VCaP (cell line): Measurements from ENCODE around the gene FRA10AC1.

ENCODE experiments used
- H3K27ac ChIP-seq: fragments of 450-650 bp; 2 replicates; pipeline ENCODE4 v1.5.1; 2017
- CTCF ChIP-seq: fragments of 450-650 bp; conservative IDR thresholded peaks from 2 replicates; pipeline ENCODE4 v1.5.1; 2017; ENCODE audit warnings: mild to moderate bottlenecking, moderate library complexity

The FRA10AC1 gene

GRCh38 chr10:93667795-93668194 is 34.6 kb downstream of the FRA10AC1 start:
- no peak for TF ChIP-seq CTCF
- H3K27ac ChIP-seq: no peak overlapping the region

- no peak for TF ChIP-seq CTCF
Observed at GRCh38 chr10:93666030-93666429, 36.4 kb downstream of the FRA10AC1 start.

GRCh38 chr10:93657757-93658156 is 44.6 kb downstream of the FRA10AC1 start:
- TF ChIP-seq CTCF: no peak
- H3K27ac ChIP-seq: no peak overlapping the region

More at GRCh38 chr10:93666030-93666429, 36.4 kb downstream of the FRA10AC1 start:
- H3K27ac ChIP-seq: no peak overlapping the region

GRCh38 chr10:93656155-93656554 is 46.2 kb downstream of the FRA10AC1 start:
- H3K27ac ChIP-seq: no peak overlapping the region
- TF ChIP-seq CTCF: no peak

- no peak for TF ChIP-seq CTCF
- no peak overlapping the region for H3K27ac ChIP-seq
Observed at GRCh38 chr10:93654201-93654600, 48.2 kb downstream of the FRA10AC1 start.

GRCh38 chr10:93652857-93653256 is 49.5 kb downstream of the FRA10AC1 start:
- H3K27ac ChIP-seq: no peak overlapping the region
- no peak for TF ChIP-seq CTCF

- TF ChIP-seq CTCF: no peak
Observed at GRCh38 chr10:93639791-93640190, 62.6 kb downstream of the FRA10AC1 start.

More at GRCh38 chr10:93639791-93640190, 62.6 kb downstream of the FRA10AC1 start:
- no peak overlapping the region for H3K27ac ChIP-seq
